AG04450 (cell line): Measurements from ENCODE around the gene CFAP68. TPM values are rescaled to one million over a fixed set of nuclear protein-coding genes. Genes with fewer than 3 reads are reported as not detected.

Source experiments
- CTCF ChIA-PET: fragments of 300-600, 350-600 bp; formaldehyde crosslinking; extraction: SDS; loops from one replicate; lab custom pipeline; 2022; ENCODE audit warnings: antibody characterized with exemption, inconsistent platforms; lab: Charles Lee
- POLR2A ChIA-PET: fragments of 350-600 bp; formaldehyde crosslinking; extraction: SDS; loops from one replicate; lab custom pipeline; 2021; ENCODE audit warnings: antibody characterized with exemption, inconsistent platforms; lab: Yijun Ruan, JAX
- DNase-seq: peaks from one replicate; pipeline ENCODE4 v3.0.0-alpha.2; 2011; ENCODE audit warnings: low read depth, low spot score
- H3K27ac ChIP-seq: one replicate; pipeline ENCODE4 v1.5.1; 2012; ENCODE audit warnings: low read depth, low read length, control low read depth
- H3K27me3 ChIP-seq: one replicate; pipeline ENCODE4 v1.6.0; 2012; ENCODE audit warnings: low read length; ENCODE audit not compliant: control insufficient read depth, insufficient read depth
- H3K4me3 ChIP-seq: 2 replicates; pipeline ENCODE4 v1.5.1; 2011; ENCODE audit warnings: mild to moderate bottlenecking, low read depth, low read length, control low read depth
- H3K9me3 ChIP-seq: 2 replicates; pipeline ENCODE4 v1.5.1; 2012; ENCODE audit warnings: low read length; ENCODE audit not compliant: control insufficient read depth, insufficient read depth
- CTCF ChIP-seq: IDR thresholded peaks from 2 replicates; pipeline ENCODE4 v1.5.1; 2011; ENCODE audit warnings: low read depth, low read length, control low read depth, inconsistent platforms
- polyA plus RNA-seq: library from polyadenylated mRNA; depleted of rRNA; stranded (reverse); fragments of >200 nt; gene quantifications from 2 replicates; pipeline ENCODE4 v1.2.3, GENCODE V29; 2011

Gene CFAP68
- polyA plus RNA-seq, 1 experiment: 45.1 TPM

DNA sequence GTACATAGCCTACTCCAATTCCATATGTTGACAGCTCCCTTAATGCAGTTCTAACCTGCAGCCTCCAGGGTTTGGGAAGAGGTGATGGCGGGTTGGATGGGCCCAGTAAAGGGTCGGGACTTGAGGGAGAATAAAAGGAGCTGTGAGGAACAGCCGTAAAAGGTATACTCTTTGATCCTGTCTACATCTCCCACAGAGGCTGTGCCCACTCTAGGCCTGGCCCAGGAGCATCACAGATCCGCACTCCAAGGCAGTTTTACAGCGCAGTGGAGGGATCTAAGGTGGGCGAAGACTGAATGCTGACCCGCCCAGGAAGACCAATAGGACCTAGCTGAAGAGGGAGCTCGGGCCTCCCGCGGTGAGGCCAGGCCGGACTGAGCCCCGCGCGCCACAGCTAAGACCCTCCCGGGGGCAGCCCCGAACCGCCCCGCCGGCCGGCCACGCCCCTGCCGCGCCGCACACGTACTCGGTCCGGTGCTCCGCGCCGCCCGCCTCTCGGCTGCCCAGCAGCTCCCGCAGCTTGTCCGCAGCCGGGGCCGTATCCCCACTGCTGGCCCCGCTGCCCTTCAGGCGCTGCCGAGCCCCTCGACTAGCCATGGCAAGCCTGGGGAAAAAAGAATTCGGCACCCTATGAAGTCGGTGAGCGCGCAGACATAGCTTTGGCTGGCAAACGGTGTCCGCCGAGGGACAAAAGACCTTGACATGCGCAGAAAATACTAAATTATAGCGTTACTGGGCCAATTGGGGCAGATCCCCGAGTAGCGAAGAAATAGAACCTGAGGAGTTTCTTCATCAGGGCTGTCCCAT lies 8.3 kb upstream of the CFAP68 start, which contains the start of gene ALG9:
ALG9 (minus strand) TSS at position 696 of the 807 bp plus-strand sequence; CDS start at position 597, 99 bp downstream.
- TF ChIP-seq CTCF: peak; percentile 52
- peak; percentile 61 for DNase-seq
- Histone ChIP-seq H3K9me3 (no peaks in the 10 kb centered on the region), H3K27ac (peak within 1 kb of the TSS; percentile 42), H3K27me3 (no peaks in the 10 kb centered on the region), H3K4me3 (peak within 1 kb of the TSS; percentile 80)
- CTCF ChIA-PET: interaction anchor here (0.7 to 3.3 kb wide), 13 partner anchors 10 to 409 kb away, joined by 3 to 36 read pairs (median 4); partner anchors contain the start of gene C11orf52
- POLR2A ChIA-PET: interaction anchor here (0.6 to 2.6 kb wide), 6 partner anchors 37 to 169 kb away, joined by 3 to 9 read pairs (median 4); partner anchors contain the start of gene DIXDC1

- POLR2A ChIA-PET: interaction anchor here (0.6 to 2.6 kb wide), 5 partner anchors 37 to 168 kb away, joined by 3 to 9 read pairs (median 5); partner anchors contain the start of gene DIXDC1
- Histone ChIP-seq H3K27ac (no peak overlapping the region), H3K4me3 (peak overlapping the region; percentile 80), H3K27me3 (no peaks in the 10 kb centered on the region), H3K9me3 (no peaks in the 10 kb centered on the region)
- no peak for TF ChIP-seq CTCF
- CTCF ChIA-PET: interaction anchor here (0.6 to 3.3 kb wide), 12 partner anchors 10 to 347 kb away, joined by 3 to 36 read pairs (median 4); no protein-coding TSS in a partner anchor
- DNase-seq: no peak
Measured at GRCh38 chr11:111871693-111872161, 7.6 kb upstream of the CFAP68 start.

- ChIA-PET CTCF (interaction anchor here (1.0 to 1.3 kb wide), 3 partner anchors 16 to 117 kb away, joined by 3 to 4 read pairs (median 4); no protein-coding TSS in a partner anchor), POLR2A (interaction anchor here (0.6 to 0.8 kb wide), 2 partner anchors 48 to 171 kb away, joined by 4 read pairs; no protein-coding TSS in a partner anchor)
- no peak for DNase-seq
- Histone ChIP-seq H3K9me3 (no peaks in the 10 kb centered on the region), H3K4me3 (peak overlapping the region; percentile 92), H3K27ac (peak overlapping the region; percentile 91), H3K27me3 (no peaks in the 10 kb centered on the region)
- 0 out of 2 replicates have a peak, but pooled peaks have one; percentile 4 for TF ChIP-seq CTCF
Measured at GRCh38 chr11:111878385-111878848, 924 bp upstream of the CFAP68 start.

DNA sequence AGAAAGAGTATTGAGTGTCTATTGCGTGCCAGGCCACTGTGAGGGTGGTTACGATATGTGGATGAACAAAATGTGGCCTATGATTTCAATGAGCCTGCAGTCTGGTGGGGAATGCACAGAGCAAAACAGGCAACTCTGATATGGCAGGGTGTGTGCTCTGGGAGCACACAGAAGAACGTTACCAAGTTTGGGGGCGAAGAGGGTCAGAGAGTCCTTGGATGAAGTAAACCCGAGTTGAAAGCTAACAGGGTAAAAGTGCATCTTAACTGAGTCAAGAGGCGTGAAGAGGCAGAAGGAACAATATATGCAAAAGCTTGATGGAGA lies 258 bp downstream of the CFAP68 start:
- H3K4me3 ChIP-seq: peak overlapping the region; percentile 92
- ChIA-PET POLR2A (no interaction called here), CTCF (interaction anchor here (1.2 kb wide), 1 partner anchor 117 kb away, joined by 5 read pairs; no protein-coding TSS in a partner anchor)
- no peaks in the 10 kb centered on the region for H3K9me3 ChIP-seq
- no peak for TF ChIP-seq CTCF
- DNase-seq: no peak
- H3K27ac ChIP-seq: peak overlapping the region; percentile 91
- no peaks in the 10 kb centered on the region for H3K27me3 ChIP-seq
